Ovary (tissue), 3 donors: ENCODE data around the gene HOXA1.

Experiments used
- EP300 ChIP-seq: sonication (generic); formaldehyde crosslinking; IDR thresholded peaks from one replicate; pipeline ENCODE4 v1.6.1; 2017; ENCODE audit warnings: antibody characterized with exemption
- POLR2A ChIP-seq: fragments of 450-650 bp; IDR thresholded peaks from one replicate; pipeline ENCODE4 v1.6.1; 2017; ENCODE audit warnings: antibody characterized with exemption, mild to moderate bottlenecking, moderate library complexity
- TF ChIP-seq, protein P1 (sequence below), 3 donors: fragments of 450-650 bp in 2 of 3; fragments of 200-600 bp in 1 of 3; IDR thresholded peaks; one replicate each; pipeline versions ENCODE4 v1.5.1 to v1.8.0; 2016 to 2022; ENCODE audit warnings: antibody characterized with exemption in 3 of 3, mild to moderate bottlenecking in 1 of 3
- donor health status: DM: no; HTN: no; CAD: no.

DNA sequence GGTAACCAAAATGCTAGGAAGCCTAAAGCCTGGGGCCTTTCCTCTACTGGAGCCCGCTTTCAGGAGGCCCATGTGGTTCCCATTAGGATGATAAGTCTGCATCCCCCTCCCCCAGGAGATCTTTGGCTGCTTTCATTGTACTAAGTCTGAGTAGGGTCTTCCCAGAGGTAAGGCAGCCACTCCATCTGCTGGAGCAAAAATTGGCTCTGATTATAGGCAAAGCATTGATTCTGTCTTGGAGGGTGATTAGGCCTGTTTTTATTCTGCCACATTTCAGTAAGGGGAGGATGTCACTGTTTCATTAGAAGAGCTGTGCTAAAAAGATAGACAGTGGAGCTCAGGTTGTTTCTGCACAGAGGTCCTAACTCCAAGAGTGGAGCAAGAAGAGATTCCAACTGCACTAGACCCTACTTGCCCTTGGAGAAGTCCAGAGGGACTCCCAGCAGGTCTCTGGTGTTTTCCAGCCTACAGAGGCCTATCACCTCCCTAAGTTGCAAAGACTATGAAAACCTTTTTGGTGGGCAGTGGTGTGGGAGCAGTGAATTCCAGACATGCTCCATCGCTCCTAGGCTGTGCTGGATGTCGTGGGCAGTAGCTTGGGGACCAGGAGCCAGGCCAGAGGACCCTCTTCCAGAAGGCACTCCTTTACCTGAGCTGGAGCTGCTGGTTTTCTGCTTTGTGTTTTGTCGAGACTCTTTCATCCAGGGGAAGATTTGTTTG lies 13.8 kb upstream of the HOXA1 start:
- TF ChIP-seq, protein P1, sequence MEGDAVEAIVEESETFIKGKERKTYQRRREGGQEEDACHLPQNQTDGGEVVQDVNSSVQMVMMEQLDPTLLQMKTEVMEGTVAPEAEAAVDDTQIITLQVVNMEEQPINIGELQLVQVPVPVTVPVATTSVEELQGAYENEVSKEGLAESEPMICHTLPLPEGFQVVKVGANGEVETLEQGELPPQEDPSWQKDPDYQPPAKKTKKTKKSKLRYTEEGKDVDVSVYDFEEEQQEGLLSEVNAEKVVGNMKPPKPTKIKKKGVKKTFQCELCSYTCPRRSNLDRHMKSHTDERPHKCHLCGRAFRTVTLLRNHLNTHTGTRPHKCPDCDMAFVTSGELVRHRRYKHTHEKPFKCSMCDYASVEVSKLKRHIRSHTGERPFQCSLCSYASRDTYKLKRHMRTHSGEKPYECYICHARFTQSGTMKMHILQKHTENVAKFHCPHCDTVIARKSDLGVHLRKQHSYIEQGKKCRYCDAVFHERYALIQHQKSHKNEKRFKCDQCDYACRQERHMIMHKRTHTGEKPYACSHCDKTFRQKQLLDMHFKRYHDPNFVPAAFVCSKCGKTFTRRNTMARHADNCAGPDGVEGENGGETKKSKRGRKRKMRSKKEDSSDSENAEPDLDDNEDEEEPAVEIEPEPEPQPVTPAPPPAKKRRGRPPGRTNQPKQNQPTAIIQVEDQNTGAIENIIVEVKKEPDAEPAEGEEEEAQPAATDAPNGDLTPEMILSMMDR (IDR thresholded peaks at IDR 0.05) = no peak
- TF ChIP-seq EP300 (no peak), POLR2A (no peak)
